GM12873 (cell line): Measurements from ENCODE around the gene TRPV4.

Source experiments
- CTCF ChIP-seq: IDR thresholded peaks from 2 replicates; pipeline ENCODE4 v1.5.1; 2012; ENCODE audit warnings: low read depth, mild to moderate bottlenecking, moderate library complexity, low read length, control low read depth; ENCODE audit not compliant: insufficient read depth; ENCODE audit errors: missing control alignments

TRPV4 gene

DNA sequence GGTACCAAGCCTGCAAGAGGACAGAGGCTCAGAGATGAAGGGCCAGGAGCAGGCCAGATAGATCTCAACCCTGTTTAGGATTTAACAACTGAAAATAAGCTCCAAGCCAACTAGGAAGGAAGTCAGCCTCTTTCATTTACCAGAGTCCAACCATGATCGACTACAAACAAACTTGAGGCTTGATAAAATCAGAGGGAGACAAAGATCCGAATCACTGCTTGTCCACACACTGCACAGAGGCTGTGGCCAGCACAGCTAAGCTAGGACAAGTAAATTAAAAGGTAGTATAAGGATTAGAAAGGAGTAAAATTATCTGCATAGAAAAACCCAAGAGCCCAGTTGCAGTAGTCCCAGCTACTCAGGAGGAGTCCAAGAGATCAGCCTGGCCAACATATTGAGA is 79.2 kb downstream of the TRPV4 start:
- TF ChIP-seq CTCF: no peak

- no peak for TF ChIP-seq CTCF
Observed at GRCh38 chr12:109753054-109753401, 80.2 kb downstream of the TRPV4 start.

DNA sequence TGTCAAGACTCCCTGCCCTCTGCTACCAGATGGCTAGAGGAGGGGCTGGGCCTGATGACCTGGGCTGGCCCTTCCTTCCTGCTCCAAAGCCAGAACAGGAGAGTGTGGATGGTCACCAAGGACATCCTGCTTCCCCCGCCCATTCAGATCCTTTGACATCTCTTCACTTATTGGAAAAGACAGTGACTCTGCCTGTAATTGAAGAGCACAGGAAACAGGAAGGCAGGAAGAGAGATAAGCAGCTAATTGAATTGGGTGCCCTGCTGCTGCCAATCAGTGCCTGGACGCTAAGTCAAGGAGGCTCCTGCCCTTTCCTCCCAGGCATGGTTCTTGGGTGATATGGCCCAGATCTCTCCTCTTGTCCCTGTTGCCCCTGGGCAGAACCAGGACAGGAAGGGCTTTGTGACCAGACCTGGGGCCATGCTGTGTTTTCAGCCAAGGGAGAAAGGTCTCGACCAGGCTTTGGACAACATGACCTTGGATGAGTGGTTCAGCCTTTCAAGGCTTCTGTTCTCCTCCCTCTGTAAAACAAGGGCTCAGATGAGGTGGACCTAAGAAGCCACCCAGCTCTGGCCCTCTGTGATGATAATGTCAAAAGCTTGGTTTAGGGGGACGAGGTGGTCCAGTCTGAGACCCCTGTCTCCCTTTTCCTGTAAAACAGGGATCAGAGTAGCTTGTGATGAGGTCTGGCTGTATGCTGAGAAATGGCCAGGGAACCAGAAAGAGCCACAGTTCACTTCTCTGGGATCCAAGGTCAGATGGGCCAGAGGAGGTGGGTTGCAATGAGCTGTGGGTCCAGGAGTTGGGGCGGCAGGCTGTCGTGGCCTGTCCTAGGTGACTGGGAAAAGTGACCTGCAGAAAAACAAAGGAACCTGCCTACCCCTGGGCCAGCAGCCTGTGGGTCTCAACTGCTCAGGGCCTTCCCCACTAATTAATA is 80.8 kb downstream of the TRPV4 start:
- no peak for TF ChIP-seq CTCF

GRCh38 chr12:109744986-109745942 is 87.9 kb downstream of the TRPV4 start:
- TF ChIP-seq CTCF: no peak

- no peak for TF ChIP-seq CTCF
Observed at GRCh38 chr12:109744026-109744425, 89.2 kb downstream of the TRPV4 start.

DNA sequence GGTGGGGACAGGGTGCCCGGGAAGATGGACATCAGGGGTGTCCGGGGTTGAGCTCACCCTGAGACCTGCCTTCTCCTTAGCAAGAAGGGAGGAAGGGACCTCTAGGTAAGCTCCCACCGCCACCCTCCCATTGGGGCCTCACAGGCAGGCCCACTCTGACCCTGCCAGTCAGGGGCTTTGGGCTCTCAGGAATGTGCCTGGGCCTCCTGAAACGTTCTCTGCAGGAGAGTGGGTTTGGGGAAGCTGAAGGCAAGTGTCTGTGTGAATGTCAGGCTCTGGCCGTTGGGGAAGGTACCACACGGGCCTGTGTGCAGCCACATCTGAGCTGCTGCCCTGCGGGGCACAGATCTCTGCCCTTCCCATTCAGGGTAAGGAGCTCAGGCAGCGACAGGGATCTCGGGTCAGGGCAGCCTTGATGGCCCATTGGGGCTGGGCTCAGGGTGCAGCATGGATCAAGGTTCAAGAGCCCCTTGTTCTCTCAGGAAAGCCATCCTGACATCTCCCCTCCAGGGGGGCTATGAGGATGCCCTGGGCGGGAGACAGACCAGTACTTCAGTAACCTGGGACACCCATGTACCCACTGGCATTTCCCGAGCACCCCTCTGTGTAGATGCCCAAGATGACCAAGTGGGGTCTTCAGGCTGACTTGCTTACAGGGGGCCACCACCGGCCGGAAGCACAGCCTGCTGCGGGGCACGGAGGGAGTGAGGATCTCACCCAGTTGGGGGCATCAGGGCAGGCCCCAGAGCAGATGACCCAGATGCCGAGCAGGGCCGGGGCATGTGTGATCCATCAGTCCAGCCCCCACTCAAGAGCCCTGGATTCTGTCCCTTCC is 89.9 kb downstream of the TRPV4 start:
- TF ChIP-seq CTCF: no peak
